Psoas muscle (tissue), 8 donors: ENCODE results near the gene CDKN1C. TPM values are rescaled to one million over a fixed set of nuclear protein-coding genes. Genes with fewer than 3 reads are reported as not detected.

Experiments used
- ATAC-seq, 4 donors: fragments of 200-7000 bp; cut with Tn5 transposase; one replicate each; pipeline ENCODE4 v1.9.1; 2020; ENCODE audit warnings: moderate library complexity in 3 of 4, mild to moderate bottlenecking in 2 of 4
- DNase-seq, 2 donors: peaks; one replicate each; pipeline ENCODE4 v3.0.0-alpha.2; 2020
- H3K27ac ChIP-seq: fragments of 200-600 bp; one replicate; pipeline ENCODE4 v1.8.0; 2022
- H3K27me3 ChIP-seq, 3 donors: fragments of 200-600 bp in 1 of 3; one replicate each; pipeline versions ENCODE4 v1.6.1 to v1.8.0; 2013 to 2022; ENCODE audit warnings: low read length in 2 of 3, mild to moderate bottlenecking in 2 of 3, moderate library complexity in 1 of 3; ENCODE audit not compliant: insufficient read depth in 3 of 3
- H3K36me3 ChIP-seq, 2 donors: fragments of 200-600 bp in 1 of 2; one replicate each; pipeline versions ENCODE4 v1.6.1 to v1.8.0; 2013 to 2022; ENCODE audit warnings: low read depth in 1 of 2, mild to moderate bottlenecking in 1 of 2, moderate library complexity in 1 of 2; ENCODE audit not compliant: insufficient read depth in 1 of 2
- H3K4me1 ChIP-seq: fragments of 200-600 bp; one replicate; pipeline ENCODE4 v1.8.0; 2022
- H3K4me3 ChIP-seq: fragments of 200-600 bp; one replicate; pipeline ENCODE4 v1.8.0; 2022; ENCODE audit warnings: mild to moderate bottlenecking
- H3K9me3 ChIP-seq: fragments of 200-600 bp; one replicate; pipeline ENCODE4 v1.8.0; 2022
- WGBS, 3 donors: extraction: QIAGEN DNeasy Blood & Tissue Kit; methylation state at CpG; one replicate each; pipeline versions ENCODE4 v1.1.6 to v1.1.7; 2013; 5-methylcytosine and 5-hydroxymethylcytosine counted together
- intact Hi-C, 2 donors: fragments of 100-400 bp; cut with DNase I; formaldehyde crosslinking; loops; one replicate each; pipeline versions ENCODE4 v1.11.0 to v1.14.2; 2022
- polyA plus RNA-seq, 3 donors: library from polyadenylated mRNA; stranded (reverse); fragments of 200-250 nt; gene quantifications; one replicate each; pipeline ENCODE4 v1.2.3, GENCODE V29; 2013
- total RNA-seq, 4 donors: library from RNA; stranded (reverse); fragmentation: NEBNext Ultra II Directional in 2 of 4; extraction: Animal tissue kit (Norgen Biotek cat#: 25700) in 2 of 4; gene quantifications; one replicate each; pipeline versions ENCODE4 v1.2.1 to v1.2.4, GENCODE V29; 2021 to 2023
- TF ChIP-seq, protein P1 (sequence below): fragments of 200-600 bp; IDR thresholded peaks from one replicate; pipeline ENCODE4 v1.8.0; 2022; ENCODE audit warnings: antibody characterized with exemption
- donor health status: healthy with polysubstance abuse.
- donor health status: DM: no; HTN: no; CAD: no; lungs with moderate emphysema.
- donor health status: Bipolar disorder and iron deficiency.
- donor health status: healthy.
- donor health status: DM: yes; HTN: yes; CAD: no.
- donor health status: DM: no; HTN: no; CAD: no.
- donor health status: DM: no; HTN: no; CAD: no.
- donor health status: DM: yes; HTN: yes; CAD: no.

Gene CDKN1C
- total and polyA plus RNA-seq, 7 donors: 14.3 to 49.4 (median 29.9) TPM

DNA sequence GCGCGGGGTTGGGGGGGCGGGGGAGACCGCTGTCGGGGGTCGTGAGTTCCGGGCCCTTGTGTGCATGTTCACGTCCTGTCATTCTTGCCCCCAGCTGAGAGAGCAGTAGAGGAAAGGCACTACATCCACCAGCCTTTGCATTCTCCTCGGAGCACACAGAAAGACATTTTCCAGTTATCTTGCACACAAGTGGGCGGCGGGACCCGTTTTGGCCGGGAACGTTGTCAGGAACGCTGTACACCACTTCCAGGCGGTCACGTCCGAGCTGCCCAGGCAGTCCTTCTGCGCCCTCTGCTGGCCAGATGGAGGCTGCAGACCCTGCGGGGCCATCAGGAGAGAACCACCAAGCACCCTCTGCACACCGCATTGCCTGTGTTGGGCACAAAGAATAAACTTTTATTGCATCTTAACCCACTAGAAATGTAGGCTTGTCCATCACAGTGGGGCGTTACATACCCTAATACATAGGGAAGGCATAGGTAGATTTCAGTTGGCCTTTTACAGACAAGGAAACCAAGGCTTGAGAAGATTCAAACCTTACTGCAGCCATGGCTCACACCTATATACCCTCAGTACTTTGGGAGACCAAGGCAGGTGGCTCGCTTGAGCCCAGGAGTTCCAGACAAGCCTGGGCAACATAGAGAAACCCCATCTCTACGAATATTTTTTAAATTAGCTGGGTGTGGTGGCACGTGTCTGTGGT is 2.8 kb upstream of the CDKN1C start:
- peak; percentile 63 to 72 (median 66) for ATAC-seq
- H3K36me3 ChIP-seq: no peaks in the 10 kb centered on the region
- H3K27ac ChIP-seq: no peak overlapping the region
- H3K27me3 ChIP-seq: no peaks in the 10 kb centered on the region
- no peaks in the 10 kb centered on the region for H3K9me3 ChIP-seq
- 29 to 35% (median 33%) methylated on average over 23 to 25 of the region's 25 CpGs for WGBS, 3 donors
- TF ChIP-seq, protein P1, sequence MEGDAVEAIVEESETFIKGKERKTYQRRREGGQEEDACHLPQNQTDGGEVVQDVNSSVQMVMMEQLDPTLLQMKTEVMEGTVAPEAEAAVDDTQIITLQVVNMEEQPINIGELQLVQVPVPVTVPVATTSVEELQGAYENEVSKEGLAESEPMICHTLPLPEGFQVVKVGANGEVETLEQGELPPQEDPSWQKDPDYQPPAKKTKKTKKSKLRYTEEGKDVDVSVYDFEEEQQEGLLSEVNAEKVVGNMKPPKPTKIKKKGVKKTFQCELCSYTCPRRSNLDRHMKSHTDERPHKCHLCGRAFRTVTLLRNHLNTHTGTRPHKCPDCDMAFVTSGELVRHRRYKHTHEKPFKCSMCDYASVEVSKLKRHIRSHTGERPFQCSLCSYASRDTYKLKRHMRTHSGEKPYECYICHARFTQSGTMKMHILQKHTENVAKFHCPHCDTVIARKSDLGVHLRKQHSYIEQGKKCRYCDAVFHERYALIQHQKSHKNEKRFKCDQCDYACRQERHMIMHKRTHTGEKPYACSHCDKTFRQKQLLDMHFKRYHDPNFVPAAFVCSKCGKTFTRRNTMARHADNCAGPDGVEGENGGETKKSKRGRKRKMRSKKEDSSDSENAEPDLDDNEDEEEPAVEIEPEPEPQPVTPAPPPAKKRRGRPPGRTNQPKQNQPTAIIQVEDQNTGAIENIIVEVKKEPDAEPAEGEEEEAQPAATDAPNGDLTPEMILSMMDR: peak; percentile 98
- no peak overlapping the region for H3K4me3 ChIP-seq
- peaks cover under 1% of the 10 kb centered on the region for H3K4me1 ChIP-seq
- intact Hi-C loops: loop anchor here (1.0 to 10.0 kb wide), 3 partner anchors 194 to 581 kb away; partner anchors contain the start of gene KCNQ1OT1 (in 1 of the 2)
- peak; percentile 92 to 96 for DNase-seq

DNA sequence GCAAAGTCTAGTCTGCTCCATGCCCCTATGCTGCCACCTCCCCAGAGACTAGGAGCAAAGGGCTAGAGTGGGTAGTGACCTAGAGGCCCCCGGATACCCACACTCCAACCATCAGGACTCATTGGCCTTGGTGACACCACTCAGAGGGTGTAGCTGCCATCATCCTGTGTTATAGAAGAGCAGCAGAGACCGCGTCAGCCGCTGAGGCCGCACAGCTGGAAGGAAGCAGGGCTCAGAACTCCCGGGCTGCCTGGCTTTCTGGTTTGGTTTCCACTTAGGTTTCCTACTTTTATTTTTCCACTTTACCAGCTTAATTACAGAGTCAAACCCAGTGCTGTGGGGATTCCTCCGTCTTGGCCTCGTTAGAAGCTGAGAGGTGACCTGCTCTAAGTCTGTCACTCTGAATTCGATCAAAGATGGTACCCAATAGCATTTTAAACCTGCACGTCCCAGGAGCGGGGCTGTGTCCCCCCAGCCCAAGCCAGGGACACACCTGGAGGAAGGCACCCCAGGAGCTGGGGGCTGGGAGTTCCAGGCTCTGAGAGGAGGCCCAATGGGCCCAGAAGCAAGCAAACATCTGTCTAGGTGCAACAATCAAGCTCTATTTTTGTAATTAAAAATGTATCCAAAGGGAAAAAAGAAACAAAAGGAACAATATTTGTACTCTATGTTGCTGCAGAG is 2.1 kb upstream of the CDKN1C start:
- Histone ChIP-seq H3K4me1 (peaks cover 8% of the 10 kb centered on the region), H3K9me3 (no peaks in the 10 kb centered on the region), H3K36me3 (no peaks in the 10 kb centered on the region), H3K27ac (no peak overlapping the region), H3K27me3 (no peaks in the 10 kb centered on the region), H3K4me3 (no peak overlapping the region)
- WGBS, 3 donors: 59 to 69% (median 65%) methylated on average over 11 of the region's 11 CpGs
- TF ChIP-seq, protein P1: no peak
- ATAC-seq (no peak), DNase-seq (peak in 1 of 2 donors; percentile 44)
- intact Hi-C loops: loop anchor here (1.0 to 10.0 kb wide), 3 partner anchors 193 to 580 kb away; partner anchors contain the start of gene KCNQ1OT1 (in 1 of the 2)

DNA sequence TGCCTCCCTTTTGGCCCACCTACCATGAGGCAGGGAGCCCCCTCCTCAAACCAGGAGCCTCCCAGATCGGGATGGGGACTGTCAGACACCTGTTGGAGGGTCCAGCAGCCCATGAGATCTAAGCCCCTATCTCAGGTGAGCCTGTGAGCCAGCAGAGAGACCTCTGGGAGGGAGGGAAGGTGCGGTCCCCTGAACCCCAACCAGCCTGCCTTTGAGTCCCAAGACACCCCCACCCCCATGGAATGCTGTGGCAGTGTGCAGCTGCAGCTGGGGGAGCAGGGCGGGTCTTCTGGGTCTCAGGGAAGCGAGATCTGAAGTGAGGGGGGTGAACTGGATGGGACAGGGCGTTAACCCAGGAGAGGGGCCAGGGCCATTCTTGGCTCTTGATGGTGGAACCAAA is 1.4 kb upstream of the CDKN1C start:
- no peak for ATAC-seq
- Histone ChIP-seq H3K36me3 (no peaks in the 10 kb centered on the region), H3K4me1 (peaks cover 13% of the 10 kb centered on the region), H3K27me3 (no peaks in the 10 kb centered on the region), H3K27ac (no peak overlapping the region), H3K4me3 (no peak overlapping the region), H3K9me3 (no peaks in the 10 kb centered on the region)
- intact Hi-C loops: loop anchor here (5.0 to 10.0 kb wide), 2 partner anchors 192 to 580 kb away; partner anchors contain the start of gene KCNQ1OT1 (in 1 of the 2)
- TF ChIP-seq, protein P1: no peak
- peak in 1 of 2 donors; percentile 55 for DNase-seq
- WGBS, 3 donors: 72 to 83% (median 77%) methylated on average over 5 of the region's 5 CpGs

DNA sequence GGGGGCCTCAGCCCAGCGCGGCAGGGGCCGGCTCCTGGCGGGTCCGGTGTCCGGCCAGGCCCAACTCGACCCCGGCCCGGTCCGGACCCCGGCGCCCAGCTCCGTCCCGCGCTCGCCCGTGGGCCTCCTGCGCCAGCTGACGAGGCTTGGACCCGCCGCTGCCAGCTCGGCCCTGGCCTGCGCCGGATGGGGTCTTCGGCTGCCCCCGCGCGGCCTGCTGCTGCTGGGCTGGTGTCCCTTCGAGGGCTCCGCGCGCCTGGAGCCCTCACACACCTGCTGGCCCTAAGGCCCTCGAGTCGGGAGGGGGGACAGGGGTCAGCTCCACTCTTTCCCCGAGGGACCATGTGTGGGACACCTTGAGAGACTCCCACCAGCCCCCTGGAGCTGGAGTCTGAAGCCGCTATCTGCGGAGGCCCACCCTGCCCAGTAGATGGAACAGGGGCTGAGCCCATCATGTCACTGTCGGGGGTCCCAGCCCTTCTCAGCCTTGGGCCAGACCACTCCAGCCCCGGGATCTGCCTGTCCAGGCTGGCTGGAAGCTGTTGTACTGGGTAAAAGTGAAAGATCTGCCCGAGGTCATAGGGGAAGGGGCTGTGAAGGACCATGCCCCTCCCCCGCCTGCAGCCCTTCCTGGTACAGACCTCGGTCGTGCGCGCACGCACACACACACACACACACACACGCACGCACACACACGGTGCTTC is 768 bp upstream of the CDKN1C start:
- intact Hi-C loops: loop anchor here (5.0 to 10.0 kb wide), 2 partner anchors 192 to 579 kb away; partner anchors contain the start of gene KCNQ1OT1 (in 1 of the 2)
- Histone ChIP-seq H3K27ac (peak overlapping the region; percentile 34), H3K4me1 (peaks cover 16% of the 10 kb centered on the region), H3K9me3 (no peaks in the 10 kb centered on the region), H3K4me3 (peak overlapping the region; percentile 88), H3K27me3 (no peaks in the 10 kb centered on the region), H3K36me3 (no peaks in the 10 kb centered on the region)
- ATAC-seq (peak; percentile 3 to 25 (median 15)), DNase-seq (peak; percentile 49 to 72)
- WGBS, 3 donors: 11 to 19% (median 16%) methylated on average over 35 to 49 of the region's 49 CpGs
- TF ChIP-seq, protein P1: no peak
